GM23338 (cell line): ENCODE data around the gene RORC.

Experiments used
- CREB1 ChIP-seq: fragments of 250-450 bp; sonication (Bioruptor Pico); IDR thresholded peaks from 2 replicates; pipeline ENCODE4 v1.5.0; 2020; ENCODE audit warnings: low read depth, mild to moderate bottlenecking, moderate library complexity
- CTCF ChIP-seq, 2 experiments: fragments of 200-600 bp in 1 of 2; sonication (generic) in 1 of 2; conservative IDR thresholded peaks; 2 replicates each; pipeline versions ENCODE4 v1.5.1 to v1.6.1; 2016 to 2017; ENCODE audit warnings: antibody characterized with exemption in 2 of 2, low read depth in 2 of 2, mild to moderate bottlenecking in 2 of 2, moderate library complexity in 1 of 2
- ETS1 ChIP-seq: IDR thresholded peaks from 2 replicates; pipeline ENCODE4 v1.6.1; 2016; ENCODE audit warnings: antibody characterized with exemption
- EZH2 ChIP-seq: fragments of 200-600 bp; sonication (generic); IDR thresholded peaks from one replicate; pipeline ENCODE4 v1.8.0; 2017; ENCODE audit warnings: antibody characterized with exemption, mild to moderate bottlenecking, low read depth; ENCODE audit not compliant: unreplicated experiment
- EZH2phosphoT487 ChIP-seq: fragments of 200-600 bp; sonication (generic); IDR thresholded peaks from one replicate; pipeline ENCODE4 v1.8.1; 2018; ENCODE audit warnings: antibody characterized with exemption; ENCODE audit not compliant: unreplicated experiment
- JUNB ChIP-seq: IDR thresholded peaks from one replicate; pipeline ENCODE4 v1.6.1; 2016; ENCODE audit warnings: antibody characterized with exemption; ENCODE audit not compliant: unreplicated experiment
- POLR2AphosphoS5 ChIP-seq: IDR thresholded peaks from 2 replicates; pipeline ENCODE4 v1.6.1; 2016; ENCODE audit warnings: antibody characterized with exemption, low read depth
- REST ChIP-seq: IDR thresholded peaks from one replicate; pipeline ENCODE4 v1.6.1; 2018; ENCODE audit warnings: antibody characterized with exemption; ENCODE audit not compliant: unreplicated experiment
- ZNF331 ChIP-seq: fragments of 250-450 bp; sonication (Bioruptor Pico); IDR thresholded peaks from 2 replicates; pipeline ENCODE4 v1.5.0; 2020; ENCODE audit warnings: low read depth, mild to moderate bottlenecking, moderate library complexity

GRCh38 chr1:151813271-151813977 is 18.2 kb downstream of the RORC start:
- TF ChIP-seq EZH2phosphoT487 (no peak), CTCF (conservative IDR thresholded peaks at IDR 0.05; ENCODE audit: low read depth in 2 of 2) (no peak), JUNB (no peak), POLR2AphosphoS5 (no peak), EZH2 (no peak), REST (no peak), CREB1 (CRISPR knock-in tag) (no peak), ZNF331 (CRISPR knock-in tag) (no peak), ETS1 (no peak)
